Suppressor macrophage (primary cell): Measurements from ENCODE around the gene TMEM254.
"Not testable (repeated sequence)": the region's sequence is repeated elsewhere in the genome, so short reads cannot be mapped to it uniquely, and the experiment has no call there.

Experiments used
- DNase-seq, 4 experiments: peaks; one replicate each; pipeline ENCODE4 v3.0.0-alpha.2; 2020 to 2022

The TMEM254 gene

DNA sequence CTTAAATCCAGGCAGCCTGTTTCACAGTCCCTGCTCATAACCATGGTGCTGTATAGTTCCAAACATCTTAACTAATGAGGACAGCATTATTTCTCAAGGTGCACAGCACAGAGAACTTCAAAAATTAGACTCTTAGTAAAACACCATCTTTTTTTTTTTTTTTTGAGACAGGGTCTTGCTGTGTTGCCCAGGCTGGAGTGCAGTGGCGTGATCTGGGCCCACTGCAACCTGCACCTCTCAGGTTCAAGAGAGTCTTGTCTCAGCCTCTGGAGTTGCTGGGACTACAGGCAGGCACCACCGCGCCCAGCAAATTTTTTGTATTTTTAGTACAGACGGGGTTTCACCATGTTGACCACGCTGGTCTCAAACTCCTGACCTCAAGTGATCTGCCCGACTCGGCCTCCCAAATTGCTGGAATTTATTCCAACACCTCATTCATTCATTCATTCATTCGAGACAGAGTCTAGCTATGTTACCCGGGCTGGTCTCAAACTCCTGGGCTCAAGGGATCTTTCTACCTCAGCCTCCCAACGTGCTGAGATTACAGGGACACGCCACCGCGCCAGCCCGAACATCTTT is 507 bp upstream of the TMEM254 start:
- DNase-seq, result peak in 1 of 4 experiments; percentile 6

- no peak for DNase-seq
Observed at GRCh38 chr10:80079312-80079719, 851 bp downstream of the TMEM254 start.

DNA sequence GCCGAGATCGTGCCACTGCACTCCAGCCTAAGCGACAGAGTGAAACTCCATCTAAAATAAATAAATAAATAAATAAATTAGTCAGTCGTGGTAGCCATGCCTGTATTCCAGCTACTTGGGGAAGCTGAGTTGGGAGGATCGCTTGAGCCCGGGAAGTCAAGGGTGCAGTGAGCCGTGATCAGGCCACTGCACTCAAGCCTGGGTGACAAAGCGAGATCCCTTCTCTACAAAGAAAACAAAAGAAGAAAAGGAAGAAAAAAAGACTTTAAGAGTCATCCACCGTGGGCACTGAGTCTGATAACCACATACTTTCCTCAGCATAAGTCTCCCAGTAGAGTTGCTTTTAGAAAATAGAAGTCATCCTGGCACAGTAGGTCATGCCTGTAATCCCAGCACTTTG is 2.6 kb downstream of the TMEM254 start:
- DNase-seq, result no peak

GRCh38 chr10:80081801-80082750 is 3.6 kb downstream of the TMEM254 start:
- no peak for DNase-seq

- DNase-seq, result no peak
Observed at GRCh38 chr10:80090121-80090520, 11.7 kb downstream of the TMEM254 start.

- no peak for DNase-seq
Observed at GRCh38 chr10:80094231-80094630, 15.8 kb downstream of the TMEM254 start.

GRCh38 chr10:80098272-80098671 is 19.8 kb downstream of the TMEM254 start:
- not testable (repeated sequence) for DNase-seq

DNA sequence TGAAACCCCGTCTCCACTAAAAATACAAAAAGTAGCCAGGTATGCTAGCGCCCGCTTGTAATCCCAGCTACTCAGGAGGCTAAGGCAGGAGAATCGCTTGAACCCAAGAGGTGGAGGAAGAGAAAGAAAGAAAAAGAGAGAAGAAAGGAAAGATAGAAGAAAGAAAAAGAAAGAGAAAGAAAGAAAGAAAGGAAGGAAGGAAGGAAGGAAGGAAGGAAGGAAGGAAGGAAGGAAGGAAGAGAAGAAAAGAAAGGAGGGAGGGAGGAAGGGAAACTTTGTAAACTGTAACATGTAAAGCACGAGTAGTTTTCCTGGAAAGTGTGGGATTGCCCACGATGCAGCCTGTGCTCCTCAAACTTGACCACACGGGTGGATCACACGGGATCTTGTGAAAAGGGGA is 20.8 kb downstream of the TMEM254 start:
- not testable (repeated sequence) for DNase-seq

DNA sequence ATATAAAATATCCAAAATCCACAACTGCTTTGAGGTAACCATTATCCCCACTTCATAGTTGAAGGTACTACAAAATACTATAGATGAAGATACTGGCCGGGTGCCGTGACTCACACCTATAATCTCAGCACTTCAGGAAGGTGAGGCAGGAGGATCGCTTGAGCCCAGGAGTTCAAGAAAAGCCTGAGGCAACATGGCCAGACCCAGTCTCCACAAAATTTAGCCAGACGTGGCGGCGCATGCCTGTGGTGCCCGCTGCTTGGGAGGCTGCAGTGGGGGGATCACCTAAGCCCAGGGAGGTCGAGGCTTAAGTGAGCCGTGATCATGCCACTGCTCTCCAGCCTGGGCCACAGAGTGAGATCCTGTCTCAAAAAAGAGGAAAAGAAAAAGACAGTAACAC is 21.7 kb downstream of the TMEM254 start:
- no peak for DNase-seq

DNA sequence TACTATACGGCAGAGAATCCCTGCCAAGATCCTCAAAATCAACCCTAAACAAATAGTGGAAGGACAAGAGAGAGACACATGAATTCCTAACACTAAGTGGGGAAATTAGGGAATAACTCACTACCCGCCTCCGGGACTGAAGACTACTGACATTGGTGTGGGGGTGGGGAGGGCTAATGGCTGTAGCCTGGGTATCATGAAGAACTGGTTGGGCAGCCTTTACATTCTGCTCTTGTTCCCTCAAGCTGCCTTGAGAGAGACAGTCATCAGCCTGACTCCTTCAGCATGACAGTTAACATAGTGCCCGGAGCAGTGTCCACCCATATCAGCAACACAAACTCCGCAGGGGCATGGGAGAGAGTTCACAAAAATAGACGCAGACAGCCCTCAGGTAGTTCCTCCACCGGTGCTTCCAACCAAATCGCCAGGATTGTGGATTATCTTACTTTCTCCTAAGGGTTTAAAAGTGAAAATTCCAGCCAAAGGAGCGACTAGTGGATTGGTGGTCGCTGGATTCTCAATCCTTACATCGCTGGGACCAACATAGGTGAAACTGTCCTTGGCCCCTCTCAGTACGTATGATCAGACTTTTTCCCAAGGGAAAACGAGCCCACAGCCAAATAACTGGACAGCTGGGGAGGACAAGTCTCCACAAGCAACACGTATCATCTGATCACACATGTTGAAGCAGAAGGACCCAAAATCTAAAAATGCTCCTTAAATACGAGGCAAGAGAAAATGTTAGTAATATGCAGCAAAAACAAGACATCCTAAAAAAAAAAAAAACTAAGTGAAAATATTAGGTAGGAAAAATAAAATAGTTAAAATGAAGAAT is 22.6 kb downstream of the TMEM254 start:
- DNase-seq, result no peak

GRCh38 chr10:80104066-80104926 is 25.8 kb downstream of the TMEM254 start:
- no peak for DNase-seq

DNA sequence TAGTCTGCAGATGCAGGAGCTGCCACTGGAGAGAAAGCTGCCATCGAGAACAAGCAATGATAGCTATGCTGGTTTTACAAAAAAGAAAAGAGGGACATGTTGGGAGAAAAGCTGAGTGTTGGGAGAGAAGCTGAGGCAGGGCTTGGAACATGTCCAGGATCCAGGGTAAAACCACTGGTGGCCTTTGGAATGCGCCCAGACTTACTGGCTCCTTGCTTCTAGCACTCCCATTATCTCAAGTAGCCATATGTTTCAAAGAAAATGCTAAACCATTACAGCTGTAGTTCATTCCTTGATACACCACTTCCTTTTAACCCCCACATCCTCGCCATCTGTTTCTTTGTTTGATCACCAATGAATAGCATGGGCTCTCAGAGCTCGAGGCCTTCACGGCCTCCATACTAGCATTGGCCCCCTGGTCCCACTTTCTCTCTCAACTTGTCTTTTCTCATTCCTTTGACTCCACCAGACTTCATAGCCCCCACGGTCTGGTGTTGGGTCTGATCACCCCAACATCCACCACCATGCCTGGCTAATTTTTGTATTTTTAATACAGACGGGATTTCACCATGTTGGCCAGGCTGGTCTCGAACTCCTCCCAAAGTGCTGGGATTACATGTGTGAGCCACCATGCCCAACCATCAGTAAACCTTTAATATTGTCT is 30.2 kb downstream of the TMEM254 start:
- DNase-seq, result no peak

- DNase-seq, result no peak
Observed at GRCh38 chr10:80110986-80111385, 32.5 kb downstream of the TMEM254 start.

- no peak for DNase-seq
Observed at GRCh38 chr10:80118669-80119068, 40.2 kb downstream of the TMEM254 start.

DNA sequence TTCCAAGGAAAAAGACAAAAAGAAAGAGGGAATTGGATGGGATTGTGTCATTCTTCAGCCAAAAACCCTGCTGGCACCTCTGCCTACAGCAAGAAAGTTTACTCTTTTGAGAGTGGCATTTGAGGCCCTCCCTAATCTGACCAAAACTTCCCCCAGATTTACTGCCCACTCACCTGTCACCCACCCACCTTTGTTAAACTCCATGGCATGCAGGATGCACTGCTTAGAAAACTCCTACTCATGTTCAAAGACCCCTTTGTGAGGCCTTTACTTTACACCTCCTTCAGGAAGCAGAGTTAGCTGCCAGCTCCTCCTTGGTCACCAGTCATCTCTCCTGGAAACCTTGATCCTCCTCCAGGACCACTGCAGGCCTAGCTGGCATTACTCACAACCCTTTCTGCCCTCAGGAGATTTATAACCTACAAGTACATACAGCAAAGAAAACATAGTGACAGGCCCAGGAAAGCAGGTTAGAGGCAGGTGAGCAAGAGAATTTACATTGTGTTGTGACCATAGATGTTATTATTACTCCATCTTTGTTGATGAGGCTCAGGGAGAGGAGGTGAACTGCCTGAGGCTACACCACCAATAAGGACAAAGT is 43.7 kb downstream of the TMEM254 start:
- no peak for DNase-seq

- no peak for DNase-seq
Observed at GRCh38 chr10:80122746-80123145, 44.3 kb downstream of the TMEM254 start.

GRCh38 chr10:80126876-80127275 is 48.4 kb downstream of the TMEM254 start:
- no peak for DNase-seq

GRCh38 chr10:80131499-80131901 is 53.0 kb downstream of the TMEM254 start:
- DNase-seq, result no peak

- DNase-seq, result no peak
Observed at GRCh38 chr10:80132299-80133139, 54.1 kb downstream of the TMEM254 start, which contains the start of gene PLAC9. Gene PLAC9, plus strand, starts transcription at chr10:80132730. Its CDS starts 33 bp downstream, at chr10:80132763.

- no peak for DNase-seq
Observed at GRCh38 chr10:80133206-80133605, 54.7 kb downstream of the TMEM254 start.
